Dedifferentiated amniotic fluid mesenchymal stem cell (primary cell): ENCODE results near the gene DLG2.
"Not testable (repeated sequence)": the region's sequence is repeated elsewhere in the genome, so short reads cannot be mapped to it uniquely, and the experiment has no call there.

Experiments used
- DNase-seq: peaks from one replicate; pipeline ENCODE4 v3.0.0-alpha.2; 2016; ENCODE audit errors: extremely low spot score

DLG2 gene

GRCh38 chr11:83475760-83476159 lies 2151.4 kb downstream of the DLG2 start:
- DNase-seq: no peak

- no peak for DNase-seq
These were observed 2153.4 kb downstream of the DLG2 start for GRCh38 chr11:83473743-83474142.

- no peak for DNase-seq
These were observed 2154.3 kb downstream of the DLG2 start for GRCh38 chr11:83472806-83473205.

GRCh38 chr11:83471831-83472727 lies 2155.1 kb downstream of the DLG2 start:
- DNase-seq: no peak

- no peak for DNase-seq
These were observed 2159.3 kb downstream of the DLG2 start for GRCh38 chr11:83467837-83468236.

- DNase-seq: no peak
These were observed 2162.8 kb downstream of the DLG2 start for GRCh38 chr11:83464160-83464944.

- no peak for DNase-seq
These were observed 2167.3 kb downstream of the DLG2 start for GRCh38 chr11:83459798-83460197.

GRCh38 chr11:83456566-83456965 lies 2170.6 kb downstream of the DLG2 start:
- no peak for DNase-seq

GRCh38 chr11:83456075-83456474 lies 2171.1 kb downstream of the DLG2 start:
- no peak for DNase-seq

GRCh38 chr11:83455356-83455755 lies 2171.8 kb downstream of the DLG2 start:
- no peak for DNase-seq

- no peak for DNase-seq
These were observed 2172.5 kb downstream of the DLG2 start for GRCh38 chr11:83454674-83455073.

GRCh38 chr11:83449338-83449913 lies 2177.7 kb downstream of the DLG2 start:
- no peak for DNase-seq

GRCh38 chr11:83448686-83449085 lies 2178.5 kb downstream of the DLG2 start:
- DNase-seq: no peak

- DNase-seq: not testable (repeated sequence)
These were observed 2183.3 kb downstream of the DLG2 start for GRCh38 chr11:83443880-83444279.

- no peak for DNase-seq
These were observed 2185.5 kb downstream of the DLG2 start for GRCh38 chr11:83441601-83442000.

- no peak for DNase-seq
These were observed 2186.0 kb downstream of the DLG2 start for GRCh38 chr11:83441171-83441570.

GRCh38 chr11:83438438-83438837 lies 2188.7 kb downstream of the DLG2 start:
- no peak for DNase-seq

- DNase-seq: no peak
These were observed 2189.2 kb downstream of the DLG2 start for GRCh38 chr11:83437939-83438338.

GRCh38 chr11:83436855-83437254 lies 2190.3 kb downstream of the DLG2 start:
- DNase-seq: no peak

GRCh38 chr11:83434812-83435211 lies 2192.3 kb downstream of the DLG2 start:
- not testable (repeated sequence) for DNase-seq

- DNase-seq: no peak
These were observed 2199.2 kb downstream of the DLG2 start for GRCh38 chr11:83427943-83428342.

GRCh38 chr11:83427501-83427900 lies 2199.6 kb downstream of the DLG2 start:
- no peak for DNase-seq

- no peak for DNase-seq
These were observed 2202.0 kb downstream of the DLG2 start for GRCh38 chr11:83425137-83425466.
